ENCODE results near the gene SPATA24.

DNA sequence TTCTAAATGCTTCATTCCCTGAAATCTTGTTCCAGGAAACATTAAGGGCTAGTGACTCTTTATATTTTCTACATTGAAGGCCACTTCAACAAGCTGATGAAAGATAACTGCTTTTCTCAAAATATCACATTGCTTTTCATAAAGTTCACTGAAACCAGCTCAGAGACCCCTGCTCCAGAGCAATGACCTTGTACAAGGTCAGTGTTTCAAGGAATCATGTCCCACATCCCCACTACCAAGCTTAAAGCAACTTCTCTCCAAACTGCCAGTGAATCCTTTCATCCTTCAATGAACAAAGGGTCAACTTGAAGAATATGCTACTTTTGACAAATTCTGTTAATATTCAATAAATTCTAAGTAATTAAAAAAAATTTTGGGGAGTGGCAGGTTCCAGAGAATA is 12.0 kb upstream of the SPATA24 start:
- TF ChIP-seq EZH2 (IDR thresholded peaks at IDR 0.05; ENCODE audit: low read depth, unreplicated experiment) (no peak), EZH2phosphoT487 (IDR thresholded peaks at IDR 0.05; ENCODE audit: unreplicated experiment) (no peak), POLR2AphosphoS5 (IDR thresholded peaks at IDR 0.05; ENCODE audit: low read depth) (no peak), CREB1 (CRISPR knock-in tag; IDR thresholded peaks at IDR 0.05; ENCODE audit: low read depth) (no peak), JUNB (IDR thresholded peaks at IDR 0.05; ENCODE audit: unreplicated experiment) (no peak), NANOG (IDR thresholded peaks at IDR 0.05; ENCODE audit: borderline replicate concordance) (no peak), STAT1 (IDR thresholded peaks at IDR 0.05; ENCODE audit: unreplicated experiment) (no peak)
- TF ChIP-seq, protein P1, sequence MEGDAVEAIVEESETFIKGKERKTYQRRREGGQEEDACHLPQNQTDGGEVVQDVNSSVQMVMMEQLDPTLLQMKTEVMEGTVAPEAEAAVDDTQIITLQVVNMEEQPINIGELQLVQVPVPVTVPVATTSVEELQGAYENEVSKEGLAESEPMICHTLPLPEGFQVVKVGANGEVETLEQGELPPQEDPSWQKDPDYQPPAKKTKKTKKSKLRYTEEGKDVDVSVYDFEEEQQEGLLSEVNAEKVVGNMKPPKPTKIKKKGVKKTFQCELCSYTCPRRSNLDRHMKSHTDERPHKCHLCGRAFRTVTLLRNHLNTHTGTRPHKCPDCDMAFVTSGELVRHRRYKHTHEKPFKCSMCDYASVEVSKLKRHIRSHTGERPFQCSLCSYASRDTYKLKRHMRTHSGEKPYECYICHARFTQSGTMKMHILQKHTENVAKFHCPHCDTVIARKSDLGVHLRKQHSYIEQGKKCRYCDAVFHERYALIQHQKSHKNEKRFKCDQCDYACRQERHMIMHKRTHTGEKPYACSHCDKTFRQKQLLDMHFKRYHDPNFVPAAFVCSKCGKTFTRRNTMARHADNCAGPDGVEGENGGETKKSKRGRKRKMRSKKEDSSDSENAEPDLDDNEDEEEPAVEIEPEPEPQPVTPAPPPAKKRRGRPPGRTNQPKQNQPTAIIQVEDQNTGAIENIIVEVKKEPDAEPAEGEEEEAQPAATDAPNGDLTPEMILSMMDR (conservative IDR thresholded peaks at IDR 0.05; ENCODE audit: low read depth in 2 of 2) = no peak
- TF ChIP-seq, protein P2, sequence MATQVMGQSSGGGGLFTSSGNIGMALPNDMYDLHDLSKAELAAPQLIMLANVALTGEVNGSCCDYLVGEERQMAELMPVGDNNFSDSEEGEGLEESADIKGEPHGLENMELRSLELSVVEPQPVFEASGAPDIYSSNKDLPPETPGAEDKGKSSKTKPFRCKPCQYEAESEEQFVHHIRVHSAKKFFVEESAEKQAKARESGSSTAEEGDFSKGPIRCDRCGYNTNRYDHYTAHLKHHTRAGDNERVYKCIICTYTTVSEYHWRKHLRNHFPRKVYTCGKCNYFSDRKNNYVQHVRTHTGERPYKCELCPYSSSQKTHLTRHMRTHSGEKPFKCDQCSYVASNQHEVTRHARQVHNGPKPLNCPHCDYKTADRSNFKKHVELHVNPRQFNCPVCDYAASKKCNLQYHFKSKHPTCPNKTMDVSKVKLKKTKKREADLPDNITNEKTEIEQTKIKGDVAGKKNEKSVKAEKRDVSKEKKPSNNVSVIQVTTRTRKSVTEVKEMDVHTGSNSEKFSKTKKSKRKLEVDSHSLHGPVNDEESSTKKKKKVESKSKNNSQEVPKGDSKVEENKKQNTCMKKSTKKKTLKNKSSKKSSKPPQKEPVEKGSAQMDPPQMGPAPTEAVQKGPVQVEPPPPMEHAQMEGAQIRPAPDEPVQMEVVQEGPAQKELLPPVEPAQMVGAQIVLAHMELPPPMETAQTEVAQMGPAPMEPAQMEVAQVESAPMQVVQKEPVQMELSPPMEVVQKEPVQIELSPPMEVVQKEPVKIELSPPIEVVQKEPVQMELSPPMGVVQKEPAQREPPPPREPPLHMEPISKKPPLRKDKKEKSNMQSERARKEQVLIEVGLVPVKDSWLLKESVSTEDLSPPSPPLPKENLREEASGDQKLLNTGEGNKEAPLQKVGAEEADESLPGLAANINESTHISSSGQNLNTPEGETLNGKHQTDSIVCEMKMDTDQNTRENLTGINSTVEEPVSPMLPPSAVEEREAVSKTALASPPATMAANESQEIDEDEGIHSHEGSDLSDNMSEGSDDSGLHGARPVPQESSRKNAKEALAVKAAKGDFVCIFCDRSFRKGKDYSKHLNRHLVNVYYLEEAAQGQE (IDR thresholded peaks at IDR 0.05; ENCODE audit: unreplicated experiment) = no peak
- TF ChIP-seq, protein P3, sequence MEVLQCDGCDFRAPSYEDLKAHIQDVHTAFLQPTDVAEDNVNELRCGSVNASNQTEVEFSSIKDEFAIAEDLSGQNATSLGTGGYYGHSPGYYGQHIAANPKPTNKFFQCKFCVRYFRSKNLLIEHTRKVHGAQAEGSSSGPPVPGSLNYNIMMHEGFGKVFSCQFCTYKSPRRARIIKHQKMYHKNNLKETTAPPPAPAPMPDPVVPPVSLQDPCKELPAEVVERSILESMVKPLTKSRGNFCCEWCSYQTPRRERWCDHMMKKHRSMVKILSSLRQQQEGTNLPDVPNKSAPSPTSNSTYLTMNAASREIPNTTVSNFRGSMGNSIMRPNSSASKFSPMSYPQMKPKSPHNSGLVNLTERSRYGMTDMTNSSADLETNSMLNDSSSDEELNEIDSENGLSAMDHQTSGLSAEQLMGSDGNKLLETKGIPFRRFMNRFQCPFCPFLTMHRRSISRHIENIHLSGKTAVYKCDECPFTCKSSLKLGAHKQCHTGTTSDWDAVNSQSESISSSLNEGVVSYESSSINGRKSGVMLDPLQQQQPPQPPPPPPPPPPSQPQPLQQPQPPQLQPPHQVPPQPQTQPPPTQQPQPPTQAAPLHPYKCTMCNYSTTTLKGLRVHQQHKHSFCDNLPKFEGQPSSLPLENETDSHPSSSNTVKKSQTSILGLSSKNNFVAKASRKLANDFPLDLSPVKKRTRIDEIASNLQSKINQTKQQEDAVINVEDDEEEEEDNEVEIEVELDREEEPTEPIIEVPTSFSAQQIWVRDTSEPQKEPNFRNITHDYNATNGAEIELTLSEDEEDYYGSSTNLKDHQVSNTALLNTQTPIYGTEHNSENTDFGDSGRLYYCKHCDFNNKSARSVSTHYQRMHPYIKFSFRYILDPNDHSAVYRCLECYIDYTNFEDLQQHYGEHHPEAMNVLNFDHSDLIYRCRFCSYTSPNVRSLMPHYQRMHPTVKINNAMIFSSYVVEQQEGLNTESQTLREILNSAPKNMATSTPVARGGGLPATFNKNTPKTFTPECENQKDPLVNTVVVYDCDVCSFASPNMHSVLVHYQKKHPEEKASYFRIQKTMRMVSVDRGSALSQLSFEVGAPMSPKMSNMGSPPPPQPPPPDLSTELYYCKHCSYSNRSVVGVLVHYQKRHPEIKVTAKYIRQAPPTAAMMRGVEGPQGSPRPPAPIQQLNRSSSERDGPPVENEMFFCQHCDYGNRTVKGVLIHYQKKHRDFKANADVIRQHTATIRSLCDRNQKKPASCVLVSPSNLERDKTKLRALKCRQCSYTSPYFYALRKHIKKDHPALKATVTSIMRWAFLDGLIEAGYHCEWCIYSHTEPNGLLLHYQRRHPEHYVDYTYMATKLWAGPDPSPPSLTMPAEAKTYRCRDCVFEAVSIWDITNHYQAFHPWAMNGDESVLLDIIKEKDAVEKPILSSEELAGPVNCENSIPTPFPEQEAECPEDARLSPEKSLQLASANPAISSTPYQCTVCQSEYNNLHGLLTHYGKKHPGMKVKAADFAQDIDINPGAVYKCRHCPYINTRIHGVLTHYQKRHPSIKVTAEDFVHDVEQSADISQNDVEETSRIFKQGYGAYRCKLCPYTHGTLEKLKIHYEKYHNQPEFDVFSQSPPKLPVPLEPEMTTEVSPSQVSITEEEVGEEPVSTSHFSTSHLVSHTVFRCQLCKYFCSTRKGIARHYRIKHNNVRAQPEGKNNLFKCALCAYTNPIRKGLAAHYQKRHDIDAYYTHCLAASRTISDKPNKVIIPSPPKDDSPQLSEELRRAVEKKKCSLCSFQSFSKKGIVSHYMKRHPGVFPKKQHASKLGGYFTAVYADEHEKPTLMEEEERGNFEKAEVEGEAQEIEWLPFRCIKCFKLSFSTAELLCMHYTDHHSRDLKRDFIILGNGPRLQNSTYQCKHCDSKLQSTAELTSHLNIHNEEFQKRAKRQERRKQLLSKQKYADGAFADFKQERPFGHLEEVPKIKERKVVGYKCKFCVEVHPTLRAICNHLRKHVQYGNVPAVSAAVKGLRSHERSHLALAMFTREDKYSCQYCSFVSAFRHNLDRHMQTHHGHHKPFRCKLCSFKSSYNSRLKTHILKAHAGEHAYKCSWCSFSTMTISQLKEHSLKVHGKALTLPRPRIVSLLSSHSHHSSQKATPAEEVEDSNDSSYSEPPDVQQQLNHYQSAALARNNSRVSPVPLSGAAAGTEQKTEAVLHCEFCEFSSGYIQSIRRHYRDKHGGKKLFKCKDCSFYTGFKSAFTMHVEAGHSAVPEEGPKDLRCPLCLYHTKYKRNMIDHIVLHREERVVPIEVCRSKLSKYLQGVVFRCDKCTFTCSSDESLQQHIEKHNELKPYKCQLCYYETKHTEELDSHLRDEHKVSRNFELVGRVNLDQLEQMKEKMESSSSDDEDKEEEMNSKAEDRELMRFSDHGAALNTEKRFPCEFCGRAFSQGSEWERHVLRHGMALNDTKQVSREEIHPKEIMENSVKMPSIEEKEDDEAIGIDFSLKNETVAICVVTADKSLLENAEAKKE (CRISPR knock-in tag; IDR thresholded peaks at IDR 0.05) = no peak
- TF ChIP-seq, protein P4, sequence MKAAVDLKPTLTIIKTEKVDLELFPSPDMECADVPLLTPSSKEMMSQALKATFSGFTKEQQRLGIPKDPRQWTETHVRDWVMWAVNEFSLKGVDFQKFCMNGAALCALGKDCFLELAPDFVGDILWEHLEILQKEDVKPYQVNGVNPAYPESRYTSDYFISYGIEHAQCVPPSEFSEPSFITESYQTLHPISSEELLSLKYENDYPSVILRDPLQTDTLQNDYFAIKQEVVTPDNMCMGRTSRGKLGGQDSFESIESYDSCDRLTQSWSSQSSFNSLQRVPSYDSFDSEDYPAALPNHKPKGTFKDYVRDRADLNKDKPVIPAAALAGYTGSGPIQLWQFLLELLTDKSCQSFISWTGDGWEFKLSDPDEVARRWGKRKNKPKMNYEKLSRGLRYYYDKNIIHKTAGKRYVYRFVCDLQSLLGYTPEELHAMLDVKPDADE (IDR thresholded peaks at IDR 0.05) = no peak

Data from GM23338 (cell line).